GM15510 (cell line): Measurements from ENCODE around the gene ZNF521.

Experiments
- POLR2A ChIP-seq: IDR thresholded peaks from 3 replicates; pipeline ENCODE4 v1.6.1; 2011; ENCODE audit warnings: borderline replicate concordance; ENCODE audit not compliant: insufficient read length; ENCODE audit errors: extremely low read depth

The ZNF521 gene

DNA sequence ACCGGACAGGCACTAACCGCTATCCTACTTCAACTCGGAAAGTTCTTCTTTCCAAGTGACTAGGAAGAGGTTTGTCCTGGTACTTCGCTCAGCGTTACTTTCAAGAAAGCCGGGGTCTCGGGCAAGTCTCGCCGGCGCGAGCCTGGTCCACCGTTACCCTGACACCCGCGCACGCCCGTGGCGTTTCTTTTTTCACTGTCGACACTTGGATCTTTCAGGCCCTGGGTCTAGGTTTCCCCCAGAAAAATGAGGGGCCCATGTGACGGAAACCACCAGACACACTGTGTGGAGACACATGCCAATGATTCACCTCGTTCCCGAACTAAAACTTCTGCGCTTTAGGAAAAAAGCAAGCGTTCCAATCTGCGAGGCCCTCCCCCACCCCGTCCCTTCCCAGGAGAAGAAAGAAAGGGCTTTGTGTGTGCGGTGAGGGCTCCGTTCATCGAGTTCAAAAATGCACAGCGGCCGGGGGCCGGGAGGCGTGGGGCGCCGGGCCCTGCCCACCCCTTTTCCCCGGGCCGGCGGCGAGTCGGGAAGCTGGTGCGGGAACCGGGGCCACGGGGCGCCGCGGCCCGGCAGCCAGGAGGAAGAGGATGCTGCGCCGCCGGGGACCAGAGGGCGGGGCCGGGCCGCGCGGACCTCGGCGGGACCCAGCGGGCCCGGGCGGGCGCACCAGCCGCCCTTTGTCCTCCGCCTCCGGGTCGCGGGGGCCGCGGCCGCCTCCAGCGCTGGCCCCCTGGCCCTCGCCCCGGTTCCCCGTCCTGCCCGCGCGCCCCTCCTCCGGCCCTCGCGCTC, 2.6 kb downstream of the ZNF521 start:
- no peak for TF ChIP-seq POLR2A

DNA sequence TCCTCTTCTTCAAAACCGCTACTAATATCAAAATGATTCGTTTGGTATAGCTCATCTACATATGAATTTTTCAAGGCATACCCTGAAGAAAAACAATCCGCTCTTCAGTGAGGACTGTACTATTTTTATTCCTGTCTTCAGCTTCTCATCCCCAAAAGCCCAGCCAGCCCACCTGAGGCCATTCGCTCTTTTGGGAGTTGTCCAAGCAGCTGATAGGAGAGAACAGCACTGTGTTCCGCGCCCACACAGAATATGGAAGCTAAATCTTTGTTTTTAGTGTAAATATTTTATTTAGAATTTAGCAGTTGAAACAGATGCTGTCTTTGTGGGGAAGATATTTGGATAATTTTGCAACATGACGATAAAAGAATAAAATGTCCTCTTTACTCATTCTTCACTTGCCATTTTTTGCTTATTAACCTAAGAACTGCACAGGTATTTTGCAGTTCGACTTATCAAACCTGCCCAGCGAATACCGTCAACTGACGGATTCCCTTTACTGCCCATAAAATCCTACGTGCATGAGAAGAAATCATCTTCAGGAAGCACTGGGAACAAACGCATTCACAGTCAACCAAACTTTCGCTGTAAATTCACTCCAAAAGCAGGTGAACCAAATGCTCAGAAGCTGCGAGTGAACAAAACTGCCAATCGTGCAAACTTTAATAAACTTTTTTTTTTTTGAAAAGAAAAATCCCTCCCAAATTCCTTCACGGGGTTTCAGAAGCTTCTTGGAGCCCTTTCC, 3.4 kb downstream of the ZNF521 start:
- TF ChIP-seq POLR2A: no peak

DNA sequence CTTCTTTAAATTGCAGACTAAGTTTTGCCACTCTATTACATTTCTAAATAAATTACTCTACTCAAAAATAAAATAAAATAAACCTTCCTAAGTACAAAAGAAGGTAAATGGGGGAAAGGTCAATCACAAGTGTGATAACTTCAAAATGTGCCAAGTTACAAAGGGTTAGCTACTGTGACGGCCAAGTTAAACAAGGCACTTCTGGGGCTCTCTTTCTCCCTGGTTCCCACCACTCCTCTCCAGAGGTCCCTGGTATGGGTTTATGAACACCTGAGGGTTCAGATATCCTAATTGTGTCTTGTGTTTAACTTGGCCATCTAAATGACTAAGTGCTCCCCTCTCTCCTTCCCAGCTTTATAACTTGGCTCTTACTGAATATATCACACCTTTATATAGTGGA, 5.4 kb downstream of the ZNF521 start:
- no peak for TF ChIP-seq POLR2A

DNA sequence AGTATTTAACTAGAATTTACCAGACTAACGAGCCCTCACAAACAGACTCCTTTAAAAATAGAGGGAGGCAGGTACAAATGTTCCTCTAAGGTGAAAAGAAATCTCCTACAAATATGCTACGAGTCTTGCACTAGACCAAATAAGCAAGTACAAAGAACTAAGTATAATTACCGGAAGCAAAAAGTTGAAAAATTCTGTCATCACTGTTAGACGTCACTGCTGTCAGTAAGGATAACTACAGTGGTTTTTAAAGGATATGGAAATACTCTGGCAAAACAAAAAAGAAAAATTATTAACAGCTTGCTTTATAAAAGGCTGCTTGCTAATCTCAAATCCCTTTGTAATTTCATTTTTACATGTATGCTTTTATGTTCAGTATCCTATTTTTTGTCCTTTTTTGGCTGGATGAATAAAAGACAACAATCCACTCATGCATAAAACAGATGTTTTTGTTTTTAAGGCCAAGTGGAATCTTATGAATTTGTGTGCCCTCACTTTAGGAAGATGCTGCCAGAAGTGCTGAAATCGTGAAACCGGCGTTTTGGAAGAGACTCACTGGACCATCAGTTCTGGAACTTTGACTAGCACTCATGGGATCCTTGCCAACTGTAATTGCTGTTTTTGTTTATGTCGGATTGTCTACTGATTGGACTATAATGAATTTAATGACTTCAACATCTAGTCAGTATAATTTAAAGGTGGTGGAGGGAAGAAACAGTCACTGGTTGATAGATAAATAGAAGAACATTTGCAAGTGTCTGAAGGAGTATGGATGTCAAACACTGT, 6.7 kb downstream of the ZNF521 start:
- no peak for TF ChIP-seq POLR2A

DNA sequence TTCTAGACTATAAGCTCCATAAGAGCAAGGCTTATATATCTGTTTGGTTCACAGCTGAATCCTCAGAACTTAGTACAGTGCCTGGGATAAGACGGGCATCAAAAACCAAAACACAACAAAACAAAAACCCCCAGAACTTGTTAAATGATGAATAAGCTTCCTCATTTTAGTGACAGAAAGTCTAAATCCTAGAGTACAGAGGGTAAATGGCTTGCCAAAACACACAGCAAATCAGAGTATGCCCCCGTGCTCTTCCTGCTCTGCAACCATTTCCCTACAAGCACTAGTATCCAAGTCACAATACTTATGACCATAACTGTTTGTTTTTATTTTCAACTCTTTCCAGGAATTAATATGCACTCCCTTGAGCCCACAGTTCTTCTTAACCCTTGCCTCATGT, 10.1 kb downstream of the ZNF521 start:
- TF ChIP-seq POLR2A: no peak

DNA sequence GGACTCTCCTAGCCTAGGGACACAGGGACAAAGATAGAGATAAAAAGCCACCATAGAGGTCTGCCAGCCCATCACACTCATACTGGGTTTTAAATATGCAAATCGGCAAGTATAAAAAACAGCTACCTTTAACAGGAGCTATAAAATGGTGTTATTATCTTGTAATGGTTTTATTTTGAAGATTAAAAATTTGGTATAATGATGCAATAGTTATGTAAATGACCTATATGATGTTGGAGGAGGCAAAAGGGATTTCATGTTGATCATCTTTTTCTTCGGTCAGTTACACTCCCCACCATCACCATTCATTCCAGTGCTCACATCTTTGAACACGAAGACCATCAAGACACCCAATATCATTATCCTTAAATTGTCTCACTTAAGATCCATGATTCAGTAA, 11.2 kb downstream of the ZNF521 start:
- TF ChIP-seq POLR2A: no peak

DNA sequence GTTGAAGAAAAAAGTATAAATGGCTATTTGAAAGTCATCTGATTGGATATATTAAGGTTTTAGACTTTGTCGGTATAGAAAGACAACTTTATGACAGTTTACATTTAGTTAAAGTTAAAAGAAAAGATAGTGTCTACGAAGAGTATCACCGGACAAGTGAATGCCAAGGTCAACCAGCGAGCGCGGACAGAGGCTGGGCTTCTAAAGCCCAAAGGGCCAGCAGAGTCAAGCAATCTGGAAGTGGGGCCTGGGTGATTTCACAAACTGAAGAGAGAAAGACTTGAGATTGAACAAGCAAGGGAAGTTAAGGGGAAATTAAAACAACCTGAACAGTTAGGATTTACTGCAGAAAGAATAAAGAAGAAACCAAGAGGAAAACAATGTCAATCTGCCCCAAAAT, 16.3 kb downstream of the ZNF521 start:
- TF ChIP-seq POLR2A: no peak

DNA sequence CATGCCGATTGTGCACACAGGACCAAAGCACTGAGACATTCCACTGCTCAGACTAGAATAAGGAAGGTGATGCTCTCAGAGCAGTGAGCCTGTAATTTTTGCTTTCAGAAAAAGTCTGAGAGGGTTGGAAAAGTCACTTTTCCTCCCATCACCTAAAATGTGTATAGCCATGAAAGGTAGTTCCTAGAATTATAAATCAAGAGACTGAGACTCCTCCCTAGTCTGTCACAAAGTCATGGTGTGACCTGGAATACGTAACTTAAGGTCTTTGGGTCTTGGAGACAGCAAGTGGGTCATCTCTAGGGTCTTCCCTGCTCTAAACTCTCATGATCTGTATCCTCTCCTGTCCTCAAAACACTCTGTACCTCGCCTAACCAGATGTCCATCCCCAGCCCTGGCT, 16.9 kb downstream of the ZNF521 start:
- TF ChIP-seq POLR2A: no peak

DNA sequence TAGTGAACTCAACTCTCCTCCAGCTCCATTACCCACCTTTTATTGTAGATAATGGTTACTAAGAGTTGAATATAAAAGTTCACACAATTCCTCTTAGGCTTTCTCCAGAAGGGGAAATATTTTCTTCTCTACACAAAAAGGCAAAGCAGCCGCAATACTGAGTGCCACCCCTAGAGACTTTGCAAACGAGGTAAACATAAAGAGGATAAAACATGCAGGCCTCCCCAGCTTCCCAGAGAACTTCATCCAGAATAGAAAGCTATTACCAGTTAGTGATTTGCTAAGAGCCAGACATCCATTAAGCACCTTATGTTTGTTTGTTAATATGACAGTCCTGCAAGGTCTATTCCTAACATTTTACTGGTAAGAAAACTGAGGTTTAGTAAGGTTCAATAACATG, 17.4 kb downstream of the ZNF521 start:
- TF ChIP-seq POLR2A: no peak

DNA sequence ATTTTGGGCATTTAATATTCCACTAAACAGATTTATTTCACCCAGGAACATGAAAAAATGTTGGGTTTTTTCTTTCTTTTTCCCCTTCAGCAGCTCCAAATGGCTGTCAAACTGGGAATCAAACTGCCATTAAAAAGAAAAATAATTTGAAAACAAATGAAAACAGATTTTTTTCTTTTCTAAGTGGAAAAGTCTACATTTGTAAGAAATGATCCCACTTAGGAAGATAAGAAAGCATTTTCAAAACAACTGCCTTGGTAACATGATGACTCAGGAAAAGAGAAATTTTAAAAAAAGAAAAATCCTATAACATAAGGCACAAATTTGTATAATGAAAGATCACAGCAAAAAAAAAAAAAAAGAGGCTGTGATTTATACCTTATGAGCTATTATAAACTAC, 20.0 kb downstream of the ZNF521 start:
- no peak for TF ChIP-seq POLR2A

DNA sequence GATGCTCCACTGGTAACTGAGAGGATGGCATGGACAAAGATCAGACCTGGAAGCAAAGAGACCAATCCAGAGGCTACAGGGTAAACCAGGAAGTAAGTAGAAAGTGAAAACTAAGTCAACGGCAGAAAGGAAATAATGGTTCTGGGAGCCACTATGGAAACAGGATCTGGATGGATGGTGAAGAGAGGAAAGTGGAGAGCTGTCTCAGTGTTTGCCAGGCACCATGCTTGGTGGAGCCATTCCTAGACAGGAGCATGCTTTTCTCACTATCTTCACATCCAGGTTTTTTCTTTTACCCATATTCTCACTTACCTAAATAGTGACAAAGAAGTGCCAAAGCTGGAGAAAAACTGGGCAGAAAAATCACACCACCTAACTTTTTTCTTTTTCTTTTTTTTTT, 22.2 kb downstream of the ZNF521 start:
- TF ChIP-seq POLR2A: no peak

DNA sequence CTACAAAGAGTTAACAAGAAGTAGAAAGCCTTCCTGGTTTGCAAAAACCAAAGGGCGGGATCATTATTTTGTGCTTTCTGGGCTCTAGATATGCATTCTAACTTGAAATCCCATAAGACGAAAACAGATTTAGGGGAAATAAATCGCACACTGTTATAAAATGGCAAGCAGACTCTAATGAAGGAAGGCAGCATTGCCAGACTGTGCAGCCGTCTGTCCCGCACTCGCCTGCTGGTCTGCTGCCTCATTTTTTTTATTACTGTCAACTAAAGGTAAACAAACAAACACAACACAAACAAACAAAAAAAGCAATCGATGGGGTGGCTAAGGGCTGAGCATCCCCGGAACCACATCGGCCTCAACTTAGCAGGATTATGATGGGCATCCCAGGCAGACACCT, 24.4 kb downstream of the ZNF521 start:
- TF ChIP-seq POLR2A: no peak

DNA sequence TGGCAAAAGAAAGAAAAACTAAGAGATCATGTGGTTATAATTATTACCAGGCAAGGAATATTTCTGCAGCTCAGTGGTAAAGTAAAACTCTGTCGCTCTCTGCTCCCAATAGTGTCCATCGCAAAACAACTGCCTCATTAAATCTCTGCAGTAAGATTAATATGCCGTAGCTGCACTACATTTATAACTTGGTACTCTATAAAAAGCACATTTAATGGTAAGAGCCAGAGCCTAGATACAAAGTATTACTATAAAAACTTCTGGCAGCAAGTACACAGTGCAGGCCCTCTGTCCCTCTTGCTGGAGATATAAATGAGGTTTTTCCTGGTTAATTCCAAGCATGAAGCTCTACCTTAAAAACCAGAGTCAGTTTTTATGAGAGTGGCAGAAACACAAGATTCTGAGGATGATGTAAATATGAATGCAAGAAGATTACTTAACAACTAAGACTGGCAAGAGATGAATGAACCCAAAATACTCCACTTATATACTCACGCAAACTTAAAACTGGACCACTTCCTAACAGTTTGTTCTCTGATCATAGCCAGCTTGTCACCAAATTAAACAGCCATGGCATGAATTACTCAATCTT, 25.5 kb downstream of the ZNF521 start:
- no peak for TF ChIP-seq POLR2A

DNA sequence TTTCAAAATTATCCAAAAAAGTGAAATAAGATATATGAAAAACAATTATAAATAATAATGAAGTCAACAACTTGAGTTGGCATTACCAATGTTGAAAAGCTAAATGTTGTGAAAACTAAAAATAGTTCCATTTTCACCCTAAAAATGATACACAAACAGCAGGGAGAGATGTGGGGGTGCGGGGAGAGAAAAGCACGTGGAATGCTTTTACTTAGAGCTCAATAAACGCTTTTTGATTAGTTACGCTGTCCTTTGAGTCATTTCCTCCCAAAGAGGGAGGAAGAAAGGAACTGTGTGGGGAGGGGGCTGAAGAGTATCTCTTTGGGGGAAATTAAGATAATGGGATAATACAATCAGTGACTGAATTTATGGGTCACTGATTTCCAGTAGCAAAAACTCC, 29.2 kb downstream of the ZNF521 start:
- TF ChIP-seq POLR2A: no peak
